ENCODE data around the gene SLC4A2.

GRCh38 chr7:151086802-151087244 is 27.4 kb downstream of the SLC4A2 start:
- TF ChIP-seq CTCF (IDR thresholded peaks at IDR 0.05), result no peak
- no peak for TF ChIP-seq CHD2 (IDR thresholded peaks at IDR 0.05; ENCODE audit: low read length, partially characterized antibody)
- TF ChIP-seq PHF8 (IDR thresholded peaks at IDR 0.05; ENCODE audit: borderline replicate concordance, low read depth), result no peak
- TF ChIP-seq MYC (IDR thresholded peaks at IDR 0.05; ENCODE audit: borderline replicate concordance, low read length), result no peak
- TF ChIP-seq ESRRA (IDR thresholded peaks at IDR 0.05; ENCODE audit: borderline replicate concordance, low read length), result no peak
- no peak for TF ChIP-seq MAZ (IDR thresholded peaks at IDR 0.05; ENCODE audit: borderline replicate concordance, low read depth, low read length)
